Fibroblast of lung (primary cell): ENCODE measurements around the gene SLIT3. TPM values are rescaled to one million over a fixed set of nuclear protein-coding genes. Genes with fewer than 3 reads are reported as not detected.

ENCODE experiments used
- DNase-seq, 2 donors: peaks; one replicate each; pipeline versions ENCODE4 v3.0.0 to v3.0.0-alpha.2; 2010; ENCODE audit warnings: low read depth in 2 of 2
- H2AFZ ChIP-seq: 2 replicates; pipeline ENCODE4 v1.5.1; 2012; ENCODE audit warnings: low read length, control low read depth, inconsistent platforms
- H3K27ac ChIP-seq: 2 replicates; pipeline ENCODE4 v1.5.1; 2011; ENCODE audit warnings: low read length, control low read depth; ENCODE audit not compliant: insufficient read depth
- H3K27me3 ChIP-seq: 2 replicates; pipeline ENCODE4 v1.5.1; 2011; ENCODE audit warnings: mild to moderate bottlenecking, low read length; ENCODE audit not compliant: control insufficient read depth, insufficient read depth
- H3K36me3 ChIP-seq: 2 replicates; pipeline ENCODE4 v1.5.1; 2011; ENCODE audit warnings: low read length; ENCODE audit not compliant: control insufficient read depth, insufficient read depth
- H3K4me1 ChIP-seq: 2 replicates; pipeline ENCODE4 v1.5.1; 2011; ENCODE audit warnings: low read length; ENCODE audit not compliant: control insufficient read depth, insufficient read depth; ENCODE audit errors: extremely low read depth
- H3K4me2 ChIP-seq: 2 replicates; pipeline ENCODE4 v1.5.1; 2011; ENCODE audit warnings: low read length, control low read depth; ENCODE audit not compliant: insufficient read depth; ENCODE audit errors: extremely low read depth
- H3K4me3 ChIP-seq, 4 experiments: fragments of 200-600 bp in 1 of 4; sonication (generic) in 1 of 4; replicated peaks in 1 of 4; 2 replicates each; pipeline ENCODE4 v1.5.1; 2011 to 2016; ENCODE audit warnings: low read length in 4 of 4, low read depth in 3 of 4, mild to moderate bottlenecking in 3 of 4, control low read depth in 2 of 4, inconsistent platforms in 1 of 4, mixed read lengths in 1 of 4; ENCODE audit not compliant: insufficient read depth in 1 of 4; ENCODE audit errors: control extremely low read depth in 1 of 4
- H3K79me2 ChIP-seq: 2 replicates; pipeline ENCODE4 v1.5.1; 2012; ENCODE audit warnings: mild to moderate bottlenecking, low read length, inconsistent platforms; ENCODE audit not compliant: control insufficient read depth, insufficient read depth
- H3K9ac ChIP-seq: 2 replicates; pipeline ENCODE4 v1.5.1; 2011; ENCODE audit warnings: mild to moderate bottlenecking, low read length, control low read depth; ENCODE audit not compliant: insufficient read depth
- H3K9me3 ChIP-seq: 2 replicates; pipeline ENCODE4 v1.5.1; 2012; ENCODE audit warnings: low read depth, low read length; ENCODE audit not compliant: control insufficient read depth, insufficient read depth
- H4K20me1 ChIP-seq: 2 replicates; pipeline ENCODE4 v1.5.1; 2011; ENCODE audit warnings: low read length; ENCODE audit not compliant: control insufficient read depth, insufficient read depth; ENCODE audit errors: extremely low read depth
- EZH2 ChIP-seq: IDR thresholded peaks from 2 replicates; pipeline ENCODE4 v1.5.1; 2012; ENCODE audit warnings: low read length, control low read depth, mild to moderate bottlenecking; ENCODE audit errors: missing control alignments
- polyA plus RNA-seq, 2 donors: library from polyadenylated mRNA; depleted of rRNA in 1 of 2; stranded (reverse) in 1 of 2; unstranded in 1 of 2; fragments of >200 nt; gene quantifications; 2 replicates each; pipeline ENCODE4 v1.2.1, GENCODE V29; 2011 to 2012; ENCODE audit warnings: missing spikeins in 1 of 2
- total RNA-seq: library from RNA; depleted of rRNA; stranded (reverse); fragments of >200 nt; gene quantifications from 2 replicates; pipeline ENCODE4 v1.2.1, GENCODE V29; 2014
- TF ChIP-seq, protein P1 (sequence below), 2 donors: IDR thresholded peaks in 1 of 2; conservative IDR thresholded peaks in 1 of 2; 1 replicate in 1 of 2; 2 replicates in 1 of 2; pipeline ENCODE4 v1.5.1; 2011 to 2012; ENCODE audit warnings: low read length in 2 of 2, control low read depth in 1 of 2, inconsistent platforms in 1 of 2, low read depth in 1 of 2, mild to moderate bottlenecking in 1 of 2

The SLIT3 gene
- total and polyA plus RNA-seq, 2 donors (not counting 1 experiment from before 2014, with no cell fraction given), result 1.6 to 4.6 TPM

DNA sequence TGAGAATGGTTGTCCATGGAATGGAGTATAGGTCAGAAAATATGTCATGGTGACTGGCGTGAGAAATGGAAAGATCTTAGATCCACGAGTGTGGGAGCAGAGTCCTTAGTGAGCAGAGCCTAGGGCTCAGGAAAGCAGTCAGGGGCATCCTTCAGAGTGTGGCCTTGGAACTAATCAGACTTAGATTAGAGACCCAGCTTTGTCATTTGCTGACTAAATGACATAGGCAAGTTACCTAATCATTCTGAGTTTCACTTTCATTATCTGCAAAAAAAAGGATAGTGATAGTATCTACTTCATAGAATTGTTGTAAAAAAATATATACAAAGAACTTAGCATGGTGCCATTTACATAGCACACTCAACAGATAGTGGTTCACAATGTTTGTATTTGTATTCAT lies 24.3 kb upstream of the SLIT3 start:
- TF ChIP-seq, protein P1, sequence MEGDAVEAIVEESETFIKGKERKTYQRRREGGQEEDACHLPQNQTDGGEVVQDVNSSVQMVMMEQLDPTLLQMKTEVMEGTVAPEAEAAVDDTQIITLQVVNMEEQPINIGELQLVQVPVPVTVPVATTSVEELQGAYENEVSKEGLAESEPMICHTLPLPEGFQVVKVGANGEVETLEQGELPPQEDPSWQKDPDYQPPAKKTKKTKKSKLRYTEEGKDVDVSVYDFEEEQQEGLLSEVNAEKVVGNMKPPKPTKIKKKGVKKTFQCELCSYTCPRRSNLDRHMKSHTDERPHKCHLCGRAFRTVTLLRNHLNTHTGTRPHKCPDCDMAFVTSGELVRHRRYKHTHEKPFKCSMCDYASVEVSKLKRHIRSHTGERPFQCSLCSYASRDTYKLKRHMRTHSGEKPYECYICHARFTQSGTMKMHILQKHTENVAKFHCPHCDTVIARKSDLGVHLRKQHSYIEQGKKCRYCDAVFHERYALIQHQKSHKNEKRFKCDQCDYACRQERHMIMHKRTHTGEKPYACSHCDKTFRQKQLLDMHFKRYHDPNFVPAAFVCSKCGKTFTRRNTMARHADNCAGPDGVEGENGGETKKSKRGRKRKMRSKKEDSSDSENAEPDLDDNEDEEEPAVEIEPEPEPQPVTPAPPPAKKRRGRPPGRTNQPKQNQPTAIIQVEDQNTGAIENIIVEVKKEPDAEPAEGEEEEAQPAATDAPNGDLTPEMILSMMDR (conservative IDR thresholded peaks at IDR 0.05 in 1 of 2, IDR thresholded peaks at IDR 0.05 in 1 of 2; ENCODE audit: low read depth in 1 of 2, low read length in 2 of 2), result no peak
- no peak for TF ChIP-seq EZH2
- Histone ChIP-seq H3K27ac (no peak overlapping the region), H3K9ac (no peak overlapping the region), H3K79me2 (no peaks in the 10 kb centered on the region), H3K4me1 (no peaks in the 10 kb centered on the region), H4K20me1 (no peaks in the 10 kb centered on the region), H3K27me3 (no peaks in the 10 kb centered on the region), H3K4me2 (no peak overlapping the region), H3K36me3 (no peaks in the 10 kb centered on the region), H2AFZ (no peak overlapping the region), H3K4me3 (no peak overlapping the region), H3K9me3 (no peaks in the 10 kb centered on the region)
- no peak for DNase-seq

DNA sequence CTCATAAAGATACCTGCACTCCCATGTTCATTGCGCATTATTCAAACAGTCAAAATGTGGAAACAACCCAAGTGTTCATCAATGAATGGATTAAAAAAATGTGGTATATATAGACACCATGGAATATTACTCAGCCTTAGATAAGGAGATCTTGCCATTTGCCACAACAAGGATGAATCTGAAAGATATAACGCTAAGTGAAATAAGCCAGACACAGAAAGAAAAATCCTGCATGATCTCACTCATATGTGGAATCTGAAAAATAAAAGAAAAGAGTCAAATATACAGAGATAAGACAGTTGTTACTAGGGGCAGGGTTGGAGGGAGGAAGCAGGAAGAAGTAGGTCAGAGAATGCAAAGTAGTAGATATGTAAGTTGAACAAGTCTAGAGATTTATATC lies 17.6 kb upstream of the SLIT3 start:
- DNase-seq, result no peak
- Histone ChIP-seq H3K79me2 (no peaks in the 10 kb centered on the region), H3K36me3 (no peaks in the 10 kb centered on the region), H3K4me3 (no peak overlapping the region), H2AFZ (no peak overlapping the region), H3K4me2 (no peak overlapping the region), H4K20me1 (no peaks in the 10 kb centered on the region), H3K9me3 (no peaks in the 10 kb centered on the region), H3K9ac (no peak overlapping the region), H3K27me3 (no peaks in the 10 kb centered on the region), H3K4me1 (no peaks in the 10 kb centered on the region), H3K27ac (no peak overlapping the region)
- no peak for TF ChIP-seq EZH2

DNA sequence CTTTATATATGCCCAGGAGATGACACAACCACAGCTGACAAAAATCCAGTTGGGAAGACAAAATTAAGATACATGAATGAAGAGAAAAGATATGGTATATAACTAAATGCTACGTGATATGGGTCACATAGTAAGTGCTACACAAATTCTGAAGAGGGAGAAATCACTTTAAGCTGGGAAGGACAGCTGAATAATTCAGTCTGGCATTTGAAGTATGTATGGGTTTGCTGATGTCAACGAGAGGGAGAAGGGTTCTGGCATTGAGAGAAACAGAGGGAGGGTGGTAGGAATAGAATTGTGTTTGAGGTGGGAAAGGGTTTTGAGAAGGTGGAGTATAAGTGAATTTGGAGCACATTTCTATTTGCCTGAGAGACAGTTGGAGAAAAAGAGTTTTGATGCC lies 6.7 kb upstream of the SLIT3 start:
- no peaks in the 10 kb centered on the region for H3K4me1 ChIP-seq
- H3K27ac ChIP-seq, result no peak overlapping the region
- H3K4me2 ChIP-seq, result no peak overlapping the region
- no peak overlapping the region for H2AFZ ChIP-seq
- no peaks in the 10 kb centered on the region for H3K27me3 ChIP-seq
- no peaks in the 10 kb centered on the region for H3K36me3 ChIP-seq
- no peaks in the 10 kb centered on the region for H3K79me2 ChIP-seq
- H3K4me3 ChIP-seq, result no peak overlapping the region
- H3K9me3 ChIP-seq, result no peaks in the 10 kb centered on the region
- no peak for TF ChIP-seq EZH2
- TF ChIP-seq, protein P1 (conservative IDR thresholded peaks at IDR 0.05 in 1 of 2, IDR thresholded peaks at IDR 0.05 in 1 of 2; ENCODE audit: low read depth in 1 of 2, low read length in 2 of 2), result no peak
- no peak overlapping the region for H3K9ac ChIP-seq
- peak in 1 of 2 donors; percentile 69 for DNase-seq
- no peaks in the 10 kb centered on the region for H4K20me1 ChIP-seq
